ENCODE results near the gene IFI27L1. TPM values are rescaled to one million over a fixed set of nuclear protein-coding genes. Genes with fewer than 3 reads are reported as not detected.

IFI27L1 gene
- total and polyA plus RNA-seq, 5 experiments from 2014 or later: 4.3 to 8.4 (median 6.9) TPM

Other genes starting within 250 kb of the IFI27L1 start
- not detected for gene FAM181A, start 154.0 kb upstream of the IFI27L1 start, total RNA-seq
- gene FAM181A, start 154.0 kb upstream of the IFI27L1 start, polyA plus RNA-seq: not detected
- 1 to 10 TPM; 1.5 to 1.8 TPM for gene ASB2, start 104.7 kb upstream of the IFI27L1 start, total RNA-seq
- gene ASB2, start 104.7 kb upstream of the IFI27L1 start, polyA plus RNA-seq: 1 to 10 TPM in 1 of 3 donors, not detected in 2; 2.0 TPM
- gene CCDC197, start 84.0 kb upstream of the IFI27L1 start, total RNA-seq: not detected
- not detected for gene CCDC197, start 84.0 kb upstream of the IFI27L1 start, polyA plus RNA-seq
- gene OTUB2, start 55.0 kb upstream of the IFI27L1 start, total RNA-seq: under 1 TPM; 0.16 to 0.22 TPM
- gene OTUB2, start 55.0 kb upstream of the IFI27L1 start, polyA plus RNA-seq: under 1 TPM; 0.10 to 0.23 (median 0.11) TPM
- 100 to 1,000 TPM; 315 to 319 TPM for gene DDX24, start 108 bp upstream of the IFI27L1 start, total RNA-seq
- gene DDX24, start 108 bp upstream of the IFI27L1 start, polyA plus RNA-seq: 100 to 1,000 TPM; 185 to 274 (median 244) TPM
- 1 to 10 TPM in 1 of 2 experiments, not detected in 1; 1.8 TPM for gene IFI27, start 29.4 kb downstream of the IFI27L1 start, total RNA-seq
- not detected for gene IFI27, start 29.4 kb downstream of the IFI27L1 start, polyA plus RNA-seq
- gene IFI27L2, start 48.3 kb downstream of the IFI27L1 start, total RNA-seq: 10 to 100 TPM; 27.5 to 29.5 TPM
- gene IFI27L2, start 48.3 kb downstream of the IFI27L1 start, polyA plus RNA-seq: 10 to 100 TPM; 59.3 to 86.5 (median 64.2) TPM
- gene PPP4R4, start 93.0 kb downstream of the IFI27L1 start, total RNA-seq: 1 to 10 TPM in 1 of 2 experiments, under 1 TPM in 1; 0.52 to 1.5 TPM
- gene PPP4R4, start 93.0 kb downstream of the IFI27L1 start, polyA plus RNA-seq: under 1 TPM in 2 of 3 donors, not detected in 1; 0.07 to 0.16 TPM
- gene SERPINA10, start 212.0 kb downstream of the IFI27L1 start, total RNA-seq: not detected
- gene SERPINA10, start 212.0 kb downstream of the IFI27L1 start, polyA plus RNA-seq: not detected
- gene SERPINA6, start 242.0 kb downstream of the IFI27L1 start, total RNA-seq: not detected
- gene SERPINA6, start 242.0 kb downstream of the IFI27L1 start, polyA plus RNA-seq: not detected